IMR-90 (cell line): ENCODE measurements around the gene GMPPA. TPM values are rescaled to one million over a fixed set of nuclear protein-coding genes. Genes with fewer than 3 reads are reported as not detected.

Experiments
- ATAC-seq: fragments of 200-7000 bp; cut with Tn5 transposase; 2 replicates; pipeline ENCODE4 v1.9.1; 2020; ENCODE audit warnings: low read depth, mild to moderate bottlenecking, moderate library complexity
- BruUV-seq: library from RNA; stranded (reverse); fragments of 400-500 nt; replicated peaks from 2 replicates; lab custom pipeline; 2021; lab: Mats Ljungman, UMichigan
- CTCF ChIA-PET: fragments of 300-600 bp; formaldehyde crosslinking; extraction: SDS; loops from one replicate; lab custom pipeline; 2021; ENCODE audit warnings: antibody characterized with exemption; lab: Yijun Ruan, JAX
- POLR2A ChIA-PET: fragments of 300-600 bp; sonication (Branson Sonifier 250); formaldehyde crosslinking; loops from one replicate; lab custom pipeline; 2022; ENCODE audit warnings: antibody characterized with exemption; ENCODE audit not compliant: unreplicated experiment; lab: Charles Lee
- DNase-seq: peaks from one replicate; pipeline ENCODE4 v3.0.0; 2013
- H2AFZ ChIP-seq: replicated peaks from 2 replicates; pipeline ENCODE3; 2013; ENCODE audit warnings: low read length, mild to moderate bottlenecking; ENCODE audit not compliant: poor library complexity
- H2AK5ac ChIP-seq: 2 replicates; pipeline ENCODE4 v1.6.1; 2013; ENCODE audit warnings: low read depth, low read length, inconsistent platforms
- H2AK9ac ChIP-seq: replicated peaks from 2 replicates; pipeline ENCODE3; 2013; ENCODE audit warnings: mild to moderate bottlenecking, low read depth, low read length, moderate library complexity; ENCODE audit not compliant: poor library complexity
- H2BK120ac ChIP-seq: 2 replicates; pipeline ENCODE4 v1.6.1; 2013; ENCODE audit warnings: low read depth, low read length, inconsistent platforms
- H2BK15ac ChIP-seq: 3 replicates; pipeline ENCODE4 v1.6.1; 2013; ENCODE audit warnings: low read depth, low read length, inconsistent platforms
- H2BK20ac ChIP-seq: 2 replicates; pipeline ENCODE4 v1.6.1; 2013; ENCODE audit warnings: low read depth, mild to moderate bottlenecking, inconsistent platforms, low read length, moderate library complexity
- H2BK5ac ChIP-seq: 2 replicates; pipeline ENCODE4 v1.6.1; 2013; ENCODE audit warnings: mild to moderate bottlenecking, low read depth, low read length, inconsistent platforms; ENCODE audit not compliant: poor library complexity, severe bottlenecking
- H3K14ac ChIP-seq: replicated peaks from 2 replicates; pipeline ENCODE4 v1.6.1; 2013; ENCODE audit warnings: low read depth, low read length, inconsistent platforms
- H3K18ac ChIP-seq: 2 replicates; pipeline ENCODE4 v1.6.1; 2013; ENCODE audit warnings: low read depth, low read length, control low read depth
- H3K23ac ChIP-seq: 2 replicates; pipeline ENCODE4 v1.6.1; 2013; ENCODE audit warnings: low read depth, low read length, inconsistent platforms
- H3K27ac ChIP-seq: 2 replicates; pipeline ENCODE4 v1.5.1; 2013; ENCODE audit warnings: mild to moderate bottlenecking, control low read depth, low read length; ENCODE audit not compliant: insufficient read depth
- H3K27me3 ChIP-seq: 2 replicates; pipeline ENCODE4 v1.6.1; 2013; ENCODE audit warnings: low read length; ENCODE audit not compliant: control insufficient read depth, insufficient read depth
- H3K36me3 ChIP-seq: 2 replicates; pipeline ENCODE4 v1.6.1; 2013; ENCODE audit warnings: low read length, mixed read lengths; ENCODE audit not compliant: control insufficient read depth, insufficient read depth
- H3K4ac ChIP-seq: 2 replicates; pipeline ENCODE4 v1.6.1; 2013; ENCODE audit warnings: low read depth, low read length, inconsistent platforms
- H3K4me1 ChIP-seq: 2 replicates; pipeline ENCODE4 v1.6.1; 2013; ENCODE audit warnings: low read length, mixed read lengths; ENCODE audit not compliant: control insufficient read depth, insufficient read depth
- H3K4me2 ChIP-seq: 2 replicates; pipeline ENCODE4 v1.6.1; 2013; ENCODE audit warnings: low read depth, mild to moderate bottlenecking, control low read depth, low read length, moderate library complexity
- H3K4me3 ChIP-seq: 2 replicates; pipeline ENCODE4 v1.5.1; 2013; ENCODE audit warnings: low read depth, mild to moderate bottlenecking, control low read depth, low read length, moderate library complexity; ENCODE audit not compliant: insufficient read depth
- H3K56ac ChIP-seq: 2 replicates; pipeline ENCODE4 v1.6.1; 2013; ENCODE audit warnings: low read length, inconsistent platforms; ENCODE audit not compliant: insufficient read depth; ENCODE audit errors: extremely low read depth
- H3K79me1 ChIP-seq, 2 experiments: 2 replicates each; pipeline ENCODE4 v1.6.1; 2013; ENCODE audit warnings: low read length in 2 of 2, inconsistent platforms in 1 of 2, low read depth in 1 of 2
- H3K9ac ChIP-seq: 2 replicates; pipeline ENCODE4 v1.6.1; 2013; ENCODE audit warnings: low read depth, low read length, control low read depth
- H3K9me1 ChIP-seq: 2 replicates; pipeline ENCODE4 v1.6.1; 2013; ENCODE audit warnings: low read length, inconsistent platforms; ENCODE audit not compliant: insufficient read depth
- H3K9me3 ChIP-seq: 2 replicates; pipeline ENCODE4 v1.6.1; 2013; ENCODE audit warnings: low read length; ENCODE audit not compliant: control insufficient read depth, insufficient read depth
- H4K20me1 ChIP-seq: 2 replicates; pipeline ENCODE4 v1.6.1; 2013; ENCODE audit warnings: low read length, inconsistent platforms; ENCODE audit not compliant: insufficient read depth
- H4K5ac ChIP-seq: 2 replicates; pipeline ENCODE4 v1.6.1; 2013; ENCODE audit warnings: mild to moderate bottlenecking, low read depth, low read length, control low read depth
- H4K8ac ChIP-seq, 2 experiments: 2 replicates each; pipeline ENCODE4 v1.6.1; 2013; ENCODE audit warnings: low read depth in 2 of 2, low read length in 2 of 2, control low read depth in 1 of 2, inconsistent platforms in 1 of 2
- H4K91ac ChIP-seq: 2 replicates; pipeline ENCODE4 v1.6.1; 2013; ENCODE audit warnings: low read depth, low read length, inconsistent platforms; ENCODE audit not compliant: insufficient read depth
- BHLHE40 ChIP-seq: fragments of 150-350 bp; IDR thresholded peaks from 2 replicates; pipeline ENCODE4 v1.6.1; 2016; ENCODE audit warnings: mild to moderate bottlenecking, low read depth, low read length
- CEBPB ChIP-seq: IDR thresholded peaks from 2 replicates; pipeline ENCODE4 v1.6.1; 2012; ENCODE audit warnings: low read depth, low read length, improper control_type of control experiment
- CHD1 ChIP-seq: IDR thresholded peaks from 2 replicates; pipeline ENCODE4 v1.6.1; 2012; ENCODE audit warnings: low read depth, low read length, improper control_type of control experiment
- FOS ChIP-seq: fragments of 150-350 bp; IDR thresholded peaks from 2 replicates; pipeline ENCODE4 v1.6.1; 2016; ENCODE audit warnings: low read depth, low read length
- MAFK ChIP-seq: IDR thresholded peaks from 2 replicates; pipeline ENCODE4 v1.6.1; 2012; ENCODE audit warnings: low read depth, low read length, improper control_type of control experiment
- MAZ ChIP-seq: IDR thresholded peaks from 2 replicates; pipeline ENCODE4 v1.6.1; 2012; ENCODE audit warnings: low read depth, mild to moderate bottlenecking, low read length, improper control_type of control experiment, moderate library complexity, borderline replicate concordance
- MXI1 ChIP-seq: IDR thresholded peaks from 2 replicates; pipeline ENCODE4 v1.6.1; 2012; ENCODE audit warnings: low read depth, mild to moderate bottlenecking, low read length, moderate library complexity, borderline replicate concordance
- NFE2L2 ChIP-seq: fragments of 150-350 bp; IDR thresholded peaks from 2 replicates; pipeline ENCODE4 v1.6.1; 2016; ENCODE audit warnings: low read depth, mild to moderate bottlenecking, low read length
- POLR2A ChIP-seq: IDR thresholded peaks from 2 replicates; pipeline ENCODE4 v1.6.1; 2012; ENCODE audit warnings: mild to moderate bottlenecking, low read depth, low read length
- RAD21 ChIP-seq: IDR thresholded peaks from 2 replicates; pipeline ENCODE4 v1.6.1; 2012; ENCODE audit warnings: low read length, improper control_type of control experiment
- RCOR1 ChIP-seq: IDR thresholded peaks from 2 replicates; pipeline ENCODE4 v1.6.1; 2012; ENCODE audit warnings: mild to moderate bottlenecking, low read length, improper control_type of control experiment; ENCODE audit not compliant: insufficient replicate concordance
- RFX5 ChIP-seq: IDR thresholded peaks from 2 replicates; pipeline ENCODE4 v1.8.0; 2012; ENCODE audit warnings: low read depth, mild to moderate bottlenecking, low read length, moderate library complexity
- SMC3 ChIP-seq: fragments of 150-350 bp; IDR thresholded peaks from 2 replicates; pipeline ENCODE4 v1.6.1; 2016; ENCODE audit warnings: low read depth, mild to moderate bottlenecking, antibody characterized with exemption, low read length, moderate library complexity
- WGBS, 2 experiments: methylation state at CpG; one replicate each; pipeline versions ENCODE4 v1.1.5 to v1.1.7; 2013; ENCODE audit warnings: missing lambda C conversion rate in 2 of 2; ENCODE audit not compliant: insufficient read length in 1 of 2; ENCODE audit errors: extremely low coverage in 2 of 2; 5-methylcytosine and 5-hydroxymethylcytosine counted together
- dilution Hi-C: fragments of 300-500 bp; cut with HindIII; formaldehyde crosslinking; loops from one replicate; pipeline ENCODE4 v1.14.3; 2018; ENCODE audit warnings: low sequenced_read_pairs; ENCODE audit not compliant: unreplicated experiment
- in situ Hi-C: fragments of 300-500 bp; cut with MboI; formaldehyde crosslinking; loops from 3 replicates; pipeline ENCODE4 v1.14.3; 2019; ENCODE audit warnings: low sequenced_read_pairs, inconsistent platforms, mixed read lengths
- intact Hi-C: fragments of 100-400 bp; cut with micrococcal nuclease; formaldehyde crosslinking; loops from 2 replicates; pipeline ENCODE4 v1.10.0; 2022
- polyA plus RNA-seq, 3 experiments: library from polyadenylated mRNA; depleted of rRNA; stranded (reverse); fragments of >200 nt; gene quantifications; 2 replicates each; pipeline ENCODE4 v1.2.3, GENCODE V29; 2012; ENCODE audit warnings: low replicate concordance in 1 of 3
- total RNA-seq: library from RNA; depleted of rRNA; stranded (reverse); fragments of >200 nt; gene quantifications from 2 replicates; pipeline ENCODE4 v1.2.3, GENCODE V29; 2012
- TF ChIP-seq, protein P1 (sequence below): conservative IDR thresholded peaks from 2 replicates; pipeline ENCODE4 v1.5.1; 2012; ENCODE audit warnings: mild to moderate bottlenecking, low read depth, low read length, improper control_type of control experiment
- TF ChIP-seq, protein P2 (sequence below): fragments of 150-350 bp; IDR thresholded peaks from 2 replicates; pipeline ENCODE4 v1.6.1; 2016; ENCODE audit warnings: low read depth, mild to moderate bottlenecking, low read length, moderate library complexity, borderline replicate concordance
- TF ChIP-seq, protein P3 (sequence below): fragments of 150-350 bp; IDR thresholded peaks from 2 replicates; pipeline ENCODE4 v1.6.1; 2017; ENCODE audit warnings: mild to moderate bottlenecking, antibody characterized with exemption, low read length, low read depth

Gene GMPPA
- total and polyA plus RNA-seq, 2 of the 4 experiments (the other 2 are of a cell fraction) = 103 to 134 TPM

DNA sequence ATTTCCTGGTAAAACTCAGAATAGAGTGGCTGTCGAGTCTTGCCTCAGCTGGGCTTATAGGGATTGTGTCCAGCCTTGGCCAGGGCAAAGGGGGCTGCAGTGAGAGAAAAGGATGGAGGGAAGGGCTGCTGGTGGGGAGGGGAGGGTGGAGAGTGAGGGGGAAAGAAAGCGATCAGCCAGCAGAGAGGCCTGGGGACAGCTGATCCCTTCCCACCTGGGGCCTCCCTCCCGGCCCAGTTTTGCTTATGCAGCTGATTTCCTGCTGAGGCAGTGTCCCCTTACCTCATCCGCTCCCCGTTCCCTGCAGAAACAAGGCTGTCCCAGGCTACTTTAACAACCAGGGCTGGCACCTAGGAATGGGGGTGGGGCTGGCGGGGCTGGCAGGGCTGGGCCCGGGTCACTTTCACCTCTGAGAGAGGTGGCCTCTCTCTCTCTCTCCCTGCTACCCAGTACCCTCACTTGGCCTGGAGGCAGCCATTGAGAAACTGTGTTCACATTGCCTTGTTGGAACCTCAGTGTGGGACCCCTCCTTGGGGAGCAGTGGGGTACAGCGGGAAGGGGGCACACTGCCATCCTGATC is 12.2 kb upstream of the GMPPA start:
- WGBS, 2 experiments = 40% methylated on average over 2 of the region's 8 CpGs; no CpG with 5 or more reads in 1 of the 2 experiments
- TF ChIP-seq CHD1 = no peak
- no peak for TF ChIP-seq FOS
- no peak for TF ChIP-seq RFX5
- no peak for TF ChIP-seq MAFK
- no peak for TF ChIP-seq SMC3
- TF ChIP-seq, protein P1, sequence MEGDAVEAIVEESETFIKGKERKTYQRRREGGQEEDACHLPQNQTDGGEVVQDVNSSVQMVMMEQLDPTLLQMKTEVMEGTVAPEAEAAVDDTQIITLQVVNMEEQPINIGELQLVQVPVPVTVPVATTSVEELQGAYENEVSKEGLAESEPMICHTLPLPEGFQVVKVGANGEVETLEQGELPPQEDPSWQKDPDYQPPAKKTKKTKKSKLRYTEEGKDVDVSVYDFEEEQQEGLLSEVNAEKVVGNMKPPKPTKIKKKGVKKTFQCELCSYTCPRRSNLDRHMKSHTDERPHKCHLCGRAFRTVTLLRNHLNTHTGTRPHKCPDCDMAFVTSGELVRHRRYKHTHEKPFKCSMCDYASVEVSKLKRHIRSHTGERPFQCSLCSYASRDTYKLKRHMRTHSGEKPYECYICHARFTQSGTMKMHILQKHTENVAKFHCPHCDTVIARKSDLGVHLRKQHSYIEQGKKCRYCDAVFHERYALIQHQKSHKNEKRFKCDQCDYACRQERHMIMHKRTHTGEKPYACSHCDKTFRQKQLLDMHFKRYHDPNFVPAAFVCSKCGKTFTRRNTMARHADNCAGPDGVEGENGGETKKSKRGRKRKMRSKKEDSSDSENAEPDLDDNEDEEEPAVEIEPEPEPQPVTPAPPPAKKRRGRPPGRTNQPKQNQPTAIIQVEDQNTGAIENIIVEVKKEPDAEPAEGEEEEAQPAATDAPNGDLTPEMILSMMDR = no peak
- TF ChIP-seq BHLHE40 = no peak
- TF ChIP-seq MXI1 = no peak
- TF ChIP-seq, protein P2, sequence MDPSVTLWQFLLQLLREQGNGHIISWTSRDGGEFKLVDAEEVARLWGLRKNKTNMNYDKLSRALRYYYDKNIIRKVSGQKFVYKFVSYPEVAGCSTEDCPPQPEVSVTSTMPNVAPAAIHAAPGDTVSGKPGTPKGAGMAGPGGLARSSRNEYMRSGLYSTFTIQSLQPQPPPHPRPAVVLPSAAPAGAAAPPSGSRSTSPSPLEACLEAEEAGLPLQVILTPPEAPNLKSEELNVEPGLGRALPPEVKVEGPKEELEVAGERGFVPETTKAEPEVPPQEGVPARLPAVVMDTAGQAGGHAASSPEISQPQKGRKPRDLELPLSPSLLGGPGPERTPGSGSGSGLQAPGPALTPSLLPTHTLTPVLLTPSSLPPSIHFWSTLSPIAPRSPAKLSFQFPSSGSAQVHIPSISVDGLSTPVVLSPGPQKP = no peak
- TF ChIP-seq, protein P3, sequence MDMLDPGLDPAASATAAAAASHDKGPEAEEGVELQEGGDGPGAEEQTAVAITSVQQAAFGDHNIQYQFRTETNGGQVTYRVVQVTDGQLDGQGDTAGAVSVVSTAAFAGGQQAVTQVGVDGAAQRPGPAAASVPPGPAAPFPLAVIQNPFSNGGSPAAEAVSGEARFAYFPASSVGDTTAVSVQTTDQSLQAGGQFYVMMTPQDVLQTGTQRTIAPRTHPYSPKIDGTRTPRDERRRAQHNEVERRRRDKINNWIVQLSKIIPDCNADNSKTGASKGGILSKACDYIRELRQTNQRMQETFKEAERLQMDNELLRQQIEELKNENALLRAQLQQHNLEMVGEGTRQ = no peak
- TF ChIP-seq NFE2L2 = no peak
- no peak for TF ChIP-seq MAZ
- no peak for TF ChIP-seq CEBPB
- TF ChIP-seq POLR2A = no peak
- no peak for TF ChIP-seq RAD21
- TF ChIP-seq RCOR1 = no peak
- no TSS peak for BruUV-seq
- no peak overlapping the region for H2BK20ac ChIP-seq
- H3K4me1 ChIP-seq = no peaks in the 10 kb centered on the region
- H3K27ac ChIP-seq = no peak overlapping the region
- intact Hi-C loops (no loop called here), in situ Hi-C loops (no loop called here), dilution Hi-C loops (no loop called here)
- H2AK9ac ChIP-seq = peak overlapping the region; percentile 55
- H3K27me3 ChIP-seq = no peaks in the 10 kb centered on the region
- no peak overlapping the region for H4K91ac ChIP-seq
- no peak overlapping the region for H3K18ac ChIP-seq
- no peak overlapping the region for H3K23ac ChIP-seq
- ChIA-PET CTCF (interaction anchor here (1.1 to 1.5 kb wide), 2 partner anchors 9 to 11 kb away, joined by 3 read pairs; no protein-coding TSS in a partner anchor), POLR2A (no interaction called here)
- no peaks in the 10 kb centered on the region for H3K79me1 ChIP-seq
- H3K36me3 ChIP-seq = peaks cover 36% of the 10 kb centered on the region
- no peak overlapping the region for H3K14ac ChIP-seq
- no peaks in the 10 kb centered on the region for H3K9me3 ChIP-seq
- no peaks in the 10 kb centered on the region for H3K9me1 ChIP-seq
- H2AFZ ChIP-seq = no peak overlapping the region
- no peak overlapping the region for H4K5ac ChIP-seq
- DNase-seq = no peak
- H2BK15ac ChIP-seq = no peak overlapping the region
- H2BK120ac ChIP-seq = no peak overlapping the region
- H3K4ac ChIP-seq = no peak overlapping the region
- H4K20me1 ChIP-seq = no peaks in the 10 kb centered on the region
- no peak overlapping the region for H3K56ac ChIP-seq
- no peak overlapping the region for H2AK5ac ChIP-seq
- no peak overlapping the region for H3K4me3 ChIP-seq
- no peak overlapping the region for H4K8ac ChIP-seq
- H3K9ac ChIP-seq = no peak overlapping the region
- no peak for ATAC-seq
- no peak overlapping the region for H3K4me2 ChIP-seq
- no peak overlapping the region for H2BK5ac ChIP-seq
